Neural progenitor cell (in vitro differentiated cells): ENCODE results near the gene RNF25. TPM values are rescaled to one million over a fixed set of nuclear protein-coding genes. Genes with fewer than 3 reads are reported as not detected.

ENCODE experiments used
- DNase-seq: peaks from one replicate; pipeline ENCODE4 v3.0.0-alpha.2; 2016; ENCODE audit warnings: low spot score
- H2AFZ ChIP-seq: fragments of 200-600 bp; sonication (generic); replicated peaks from 2 replicates; pipeline ENCODE4 v1.6.1; 2016; ENCODE audit warnings: antibody characterized with exemption
- H3F3A ChIP-seq: fragments of 200-600 bp; sonication (generic); 2 replicates; pipeline ENCODE4 v1.6.1; 2016; ENCODE audit warnings: antibody characterized with exemption, low read depth
- H3K27ac ChIP-seq: fragments of 200-600 bp; sonication (generic); 2 replicates; pipeline ENCODE4 v1.5.1; 2016; ENCODE audit warnings: mild to moderate bottlenecking
- H3K27me3 ChIP-seq: fragments of 200-600 bp; sonication (generic); 2 replicates; pipeline ENCODE4 v1.6.1; 2016; ENCODE audit warnings: mild to moderate bottlenecking, moderate library complexity
- H3K36me3 ChIP-seq: fragments of 200-600 bp; sonication (generic); 2 replicates; pipeline ENCODE4 v1.5.1; 2016
- H3K4me1 ChIP-seq: fragments of 200-600 bp; sonication (generic); 2 replicates; pipeline ENCODE4 v1.6.1; 2016; ENCODE audit warnings: mixed run types
- H3K4me2 ChIP-seq: fragments of 200-600 bp; sonication (generic); 2 replicates; pipeline ENCODE4 v1.6.1; 2016
- H3K4me3 ChIP-seq: fragments of 200-600 bp; sonication (generic); 2 replicates; pipeline ENCODE4 v1.5.1; 2016
- H3K79me2 ChIP-seq: fragments of 200-600 bp; sonication (generic); 2 replicates; pipeline ENCODE4 v1.6.1; 2016; ENCODE audit warnings: low read depth
- H3K9ac ChIP-seq: fragments of 200-600 bp; sonication (generic); 2 replicates; pipeline ENCODE4 v1.6.1; 2016
- H3K9me3 ChIP-seq: fragments of 200-600 bp; sonication (generic); 2 replicates; pipeline ENCODE4 v1.5.1; 2016; ENCODE audit warnings: low read depth
- H4K20me1 ChIP-seq: fragments of 200-600 bp; sonication (generic); 2 replicates; pipeline ENCODE4 v1.6.1; 2016; ENCODE audit warnings: low read depth
- H3K27ac Mint-ChIP-seq: 3 replicates; pipeline ENCODE4 v1.8.0; 2021; ENCODE audit warnings: mixed read lengths
- H3K27me3 Mint-ChIP-seq: 2 replicates; pipeline ENCODE4 v1.8.0; 2022; ENCODE audit warnings: low read depth, mild to moderate bottlenecking, inconsistent platforms, moderate library complexity, mixed read lengths; ENCODE audit not compliant: insufficient read depth
- H3K36me3 Mint-ChIP-seq: 3 replicates; pipeline ENCODE4 v1.8.0; 2021; ENCODE audit warnings: mixed read lengths
- H3K4me1 Mint-ChIP-seq: 3 replicates; pipeline ENCODE4 v1.8.0; 2021; ENCODE audit warnings: mixed read lengths
- H3K4me3 Mint-ChIP-seq: 3 replicates; pipeline ENCODE4 v1.8.0; 2021; ENCODE audit warnings: mild to moderate bottlenecking, moderate library complexity, mixed read lengths
- H3K9me3 Mint-ChIP-seq: 3 replicates; pipeline ENCODE4 v1.8.0; 2020; ENCODE audit warnings: mixed read lengths
- EZH2 ChIP-seq: fragments of 200-600 bp; sonication (generic); IDR thresholded peaks from 2 replicates; pipeline ENCODE4 v1.6.1; 2017; ENCODE audit warnings: antibody characterized with exemption, mild to moderate bottlenecking, moderate library complexity
- EZH2phosphoT487 ChIP-seq: fragments of 200-600 bp; sonication (generic); IDR thresholded peaks from 2 replicates; pipeline ENCODE4 v1.6.1; 2017; ENCODE audit warnings: antibody characterized with exemption
- total RNA-seq: library from RNA; depleted of rRNA; stranded (reverse); fragments of >200 nt; gene quantifications from 2 replicates; pipeline ENCODE4 v1.2.3, GENCODE V29; 2015; ENCODE audit warnings: low replicate concordance
- TF ChIP-seq, protein P1 (sequence below): fragments of 200-600 bp; sonication (generic); IDR thresholded peaks from 2 replicates; pipeline ENCODE4 v1.5.1; 2017; ENCODE audit warnings: antibody characterized with exemption, mild to moderate bottlenecking

RNF25 gene
- total RNA-seq, 1 donor from 2014 or later = 9.6 TPM

DNA sequence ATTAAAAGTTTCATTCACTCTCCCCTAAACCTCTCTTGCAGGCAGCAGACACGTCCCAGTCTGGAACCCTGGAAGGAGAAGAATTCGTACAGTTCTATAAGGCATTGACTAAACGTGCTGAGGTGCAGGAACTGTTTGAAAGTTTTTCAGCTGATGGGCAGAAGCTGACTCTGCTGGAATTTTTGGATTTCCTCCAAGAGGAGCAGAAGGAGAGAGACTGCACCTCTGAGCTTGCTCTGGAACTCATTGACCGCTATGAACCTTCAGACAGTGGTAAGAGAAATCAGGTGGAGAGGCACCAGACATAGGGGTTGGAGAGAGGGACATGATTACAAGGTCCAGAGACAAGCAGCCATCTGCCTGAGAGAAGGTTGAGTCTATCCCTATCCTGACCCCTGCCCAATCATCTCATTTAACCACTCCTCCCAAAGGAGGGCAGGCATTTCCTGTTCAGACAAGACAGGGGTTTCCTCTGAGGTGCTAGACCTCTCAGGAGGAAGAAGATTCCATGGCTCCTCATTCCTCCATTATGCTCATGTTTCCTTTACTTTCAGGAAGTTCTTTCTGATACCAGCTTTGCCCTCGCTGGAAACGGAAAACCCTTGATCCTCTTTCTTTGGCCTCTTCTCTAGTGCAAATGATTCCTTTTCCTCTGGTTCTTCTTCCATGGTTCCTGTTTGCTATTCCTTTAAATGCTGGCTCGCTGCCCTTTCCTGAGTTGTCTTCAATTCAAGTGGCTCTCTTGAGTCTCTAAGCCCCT is 49.0 kb downstream of the RNF25 start:
- Mint-ChIP-seq H3K4me3 (no peak overlapping the region), H3K4me1 (no peaks in the 10 kb centered on the region), H3K27ac (no peak overlapping the region), H3K27me3 (peaks cover 2% of the 10 kb centered on the region), H3K36me3 (no peaks in the 10 kb centered on the region), H3K9me3 (no peaks in the 10 kb centered on the region)
- Histone ChIP-seq H3F3A (no peaks in the 10 kb centered on the region), H3K27me3 (no peaks in the 10 kb centered on the region), H2AFZ (peak overlapping the region; percentile 58), H3K36me3 (no peaks in the 10 kb centered on the region), H3K9ac (no peak overlapping the region), H3K4me3 (no peak overlapping the region), H3K4me1 (no peaks in the 10 kb centered on the region), H3K27ac (no peak overlapping the region), H3K4me2 (no peak overlapping the region), H4K20me1 (no peaks in the 10 kb centered on the region), H3K79me2 (no peaks in the 10 kb centered on the region), H3K9me3 (no peaks in the 10 kb centered on the region)
- DNase-seq = no peak
- TF ChIP-seq, protein P1, sequence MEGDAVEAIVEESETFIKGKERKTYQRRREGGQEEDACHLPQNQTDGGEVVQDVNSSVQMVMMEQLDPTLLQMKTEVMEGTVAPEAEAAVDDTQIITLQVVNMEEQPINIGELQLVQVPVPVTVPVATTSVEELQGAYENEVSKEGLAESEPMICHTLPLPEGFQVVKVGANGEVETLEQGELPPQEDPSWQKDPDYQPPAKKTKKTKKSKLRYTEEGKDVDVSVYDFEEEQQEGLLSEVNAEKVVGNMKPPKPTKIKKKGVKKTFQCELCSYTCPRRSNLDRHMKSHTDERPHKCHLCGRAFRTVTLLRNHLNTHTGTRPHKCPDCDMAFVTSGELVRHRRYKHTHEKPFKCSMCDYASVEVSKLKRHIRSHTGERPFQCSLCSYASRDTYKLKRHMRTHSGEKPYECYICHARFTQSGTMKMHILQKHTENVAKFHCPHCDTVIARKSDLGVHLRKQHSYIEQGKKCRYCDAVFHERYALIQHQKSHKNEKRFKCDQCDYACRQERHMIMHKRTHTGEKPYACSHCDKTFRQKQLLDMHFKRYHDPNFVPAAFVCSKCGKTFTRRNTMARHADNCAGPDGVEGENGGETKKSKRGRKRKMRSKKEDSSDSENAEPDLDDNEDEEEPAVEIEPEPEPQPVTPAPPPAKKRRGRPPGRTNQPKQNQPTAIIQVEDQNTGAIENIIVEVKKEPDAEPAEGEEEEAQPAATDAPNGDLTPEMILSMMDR = no peak
- no peak for TF ChIP-seq EZH2phosphoT487

DNA sequence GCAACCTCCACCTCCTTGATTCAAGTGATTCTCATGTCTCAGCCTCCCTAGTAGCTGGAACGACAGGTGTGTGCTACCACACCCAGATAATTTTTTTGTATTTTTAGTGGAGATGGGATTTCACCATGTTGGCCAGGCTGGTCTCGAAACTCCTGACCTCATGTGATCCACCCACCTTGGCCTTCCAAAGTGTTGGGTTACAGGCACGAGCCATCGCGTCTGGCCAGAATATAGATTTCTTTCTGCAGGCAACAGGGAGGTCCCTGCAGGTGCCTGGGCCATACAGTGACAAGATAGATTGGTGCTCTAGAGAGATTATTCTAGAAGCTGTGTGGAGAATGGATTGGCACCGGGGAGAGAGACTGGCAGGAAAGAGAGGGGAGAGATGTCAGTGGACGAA is 50.8 kb downstream of the RNF25 start:
- H3K27ac ChIP-seq = no peak overlapping the region
- no peak overlapping the region for H3K4me3 ChIP-seq
- H3K9me3 Mint-ChIP-seq = no peaks in the 10 kb centered on the region
- H3K27me3 ChIP-seq = no peaks in the 10 kb centered on the region
- H2AFZ ChIP-seq = no peak overlapping the region
- H3K4me3 Mint-ChIP-seq = no peak overlapping the region
- H3K27ac Mint-ChIP-seq = no peak overlapping the region
- H4K20me1 ChIP-seq = no peaks in the 10 kb centered on the region
- no peaks in the 10 kb centered on the region for H3K79me2 ChIP-seq
- H3K27me3 Mint-ChIP-seq = peaks cover 2% of the 10 kb centered on the region
- TF ChIP-seq EZH2 = no peak
- no peak for TF ChIP-seq EZH2phosphoT487
- TF ChIP-seq, protein P1 = no peak
- DNase-seq = no peak
- H3K36me3 ChIP-seq = no peaks in the 10 kb centered on the region
- H3K9me3 ChIP-seq = no peaks in the 10 kb centered on the region
- no peaks in the 10 kb centered on the region for H3K36me3 Mint-ChIP-seq
- H3K4me2 ChIP-seq = no peak overlapping the region
- H3K4me1 Mint-ChIP-seq = no peaks in the 10 kb centered on the region
- H3K9ac ChIP-seq = no peak overlapping the region
- H3F3A ChIP-seq = no peaks in the 10 kb centered on the region
- H3K4me1 ChIP-seq = no peaks in the 10 kb centered on the region

DNA sequence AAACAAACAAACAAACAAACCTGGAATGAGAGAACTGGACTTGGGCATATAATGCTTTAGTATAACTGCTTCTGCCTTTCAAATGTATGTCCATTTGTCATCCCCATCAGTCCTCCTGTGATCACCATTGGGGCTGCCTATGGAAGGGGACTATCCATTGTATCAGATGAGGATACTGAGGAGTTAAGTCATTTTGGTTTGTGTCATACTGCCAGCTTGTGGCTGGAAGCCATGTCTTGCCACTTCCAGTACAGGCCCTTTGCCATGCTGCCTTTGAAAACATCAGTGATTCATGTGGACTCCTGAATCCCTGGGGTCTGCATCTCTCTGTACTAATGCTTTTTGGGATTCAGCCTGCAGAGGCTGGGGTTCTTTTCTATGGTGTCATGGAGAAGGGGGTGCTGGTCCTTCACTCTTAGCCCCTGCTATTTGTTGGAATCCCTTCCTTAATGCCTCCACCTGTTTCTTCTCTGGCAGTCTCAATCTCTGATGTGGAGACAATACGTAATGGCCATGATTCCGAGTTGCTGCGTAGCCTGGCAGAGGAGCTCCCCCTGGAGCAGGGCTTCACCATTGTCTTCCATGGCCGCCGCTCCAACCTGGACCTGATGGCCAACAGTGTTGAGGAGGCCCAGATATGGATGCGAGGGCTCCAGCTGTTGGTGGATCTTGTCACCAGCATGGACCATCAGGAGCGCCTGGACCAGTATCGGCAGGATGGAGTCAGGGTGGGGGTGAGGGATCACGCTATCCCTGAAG is 53.5 kb downstream of the RNF25 start:
- no peak overlapping the region for H3K4me2 ChIP-seq
- no peaks in the 10 kb centered on the region for H3F3A ChIP-seq
- no peaks in the 10 kb centered on the region for H3K9me3 ChIP-seq
- no peak overlapping the region for H3K27ac ChIP-seq
- Mint-ChIP-seq H3K27ac (no peak overlapping the region), H3K4me1 (no peaks in the 10 kb centered on the region), H3K4me3 (no peak overlapping the region), H3K27me3 (peaks cover 3% of the 10 kb centered on the region), H3K9me3 (no peaks in the 10 kb centered on the region), H3K36me3 (no peaks in the 10 kb centered on the region)
- H3K4me3 ChIP-seq = no peak overlapping the region
- H3K4me1 ChIP-seq = no peaks in the 10 kb centered on the region
- no peaks in the 10 kb centered on the region for H4K20me1 ChIP-seq
- H3K36me3 ChIP-seq = no peaks in the 10 kb centered on the region
- H3K27me3 ChIP-seq = no peaks in the 10 kb centered on the region
- no peaks in the 10 kb centered on the region for H3K79me2 ChIP-seq
- no peak overlapping the region for H3K9ac ChIP-seq
- no peak for DNase-seq
- no peak overlapping the region for H2AFZ ChIP-seq
- no peak for TF ChIP-seq EZH2phosphoT487
- TF ChIP-seq, protein P1 = peak; percentile 7
- no peak for TF ChIP-seq EZH2
